HepG2 (cell line): ENCODE data around the gene ISOC2. TPM values are rescaled to one million over a fixed set of nuclear protein-coding genes. Genes with fewer than 3 reads are reported as not detected.

ENCODE experiments used
- ADNP ChIP-seq: sonication (generic); formaldehyde crosslinking; IDR thresholded peaks from 2 replicates; pipeline ENCODE4 v1.4.0; 2020; ENCODE audit warnings: missing genetic modification reagents
- ARNT ChIP-seq: fragments of 450-650 bp; IDR thresholded peaks from 2 replicates; pipeline ENCODE4 v1.6.1; 2017
- ARNT2 ChIP-seq: sonication (generic); formaldehyde crosslinking; IDR thresholded peaks from 2 replicates; pipeline ENCODE4 v1.8.0; 2022; ENCODE audit warnings: mild to moderate bottlenecking, low read depth, missing genetic modification reagents, moderate library complexity
- HIVEP1 ChIP-seq: sonication (generic); formaldehyde crosslinking; IDR thresholded peaks from 2 replicates; pipeline ENCODE4 v1.4.0; 2020; ENCODE audit warnings: mild to moderate bottlenecking, missing genetic modification reagents
- HMG20A ChIP-seq: IDR thresholded peaks from 2 replicates; pipeline ENCODE4 v1.6.1; 2016; ENCODE audit warnings: borderline replicate concordance
- JUND ChIP-seq: sonication (generic); formaldehyde crosslinking; IDR thresholded peaks from 2 replicates; pipeline ENCODE4 v1.8.0; 2022; ENCODE audit warnings: mild to moderate bottlenecking, missing genetic modification reagents
- KAT8 ChIP-seq: IDR thresholded peaks from 2 replicates; pipeline ENCODE4 v1.6.1; 2016; ENCODE audit warnings: missing genetic modification reagents, missing compliant biosample characterization
- KDM4B ChIP-seq: sonication (generic); formaldehyde crosslinking; IDR thresholded peaks from 2 replicates; pipeline ENCODE4 v1.4.0; 2020; ENCODE audit warnings: missing genetic modification reagents
- NFE2L2 ChIP-seq: fragments of 150-350 bp; IDR thresholded peaks from 2 replicates; pipeline ENCODE4 v1.6.1; 2014; ENCODE audit warnings: low read length
- PTBP1 ChIP-seq: fragments of 200-400 bp; formaldehyde crosslinking; IDR thresholded peaks from 2 replicates; pipeline ENCODE4 v1.6.1; 2018; ENCODE audit warnings: low read length, low read depth; ENCODE audit not compliant: poor library complexity, severe bottlenecking
- SKI ChIP-seq: fragments of 450-650 bp; IDR thresholded peaks from one replicate; pipeline ENCODE4 v1.6.1; 2018; ENCODE audit warnings: mild to moderate bottlenecking; ENCODE audit not compliant: partially characterized antibody
- SNAPC2 ChIP-seq: sonication (generic); formaldehyde crosslinking; IDR thresholded peaks from 2 replicates; pipeline ENCODE4 v1.8.1; 2022; ENCODE audit warnings: mild to moderate bottlenecking, missing genetic modification reagents
- THAP11 ChIP-seq: IDR thresholded peaks from 2 replicates; pipeline ENCODE4 v1.6.1; 2016; ENCODE audit warnings: missing biosample characterization, missing genetic modification reagents
- ZBTB8A ChIP-seq: sonication (generic); formaldehyde crosslinking; IDR thresholded peaks from 2 replicates; pipeline ENCODE4 v1.4.0; 2020; ENCODE audit warnings: mild to moderate bottlenecking, low read depth, missing genetic modification reagents, borderline replicate concordance
- ZEB1 ChIP-seq: IDR thresholded peaks from 2 replicates; pipeline ENCODE4 v1.6.1; 2012; ENCODE audit warnings: mild to moderate bottlenecking, low read depth, inconsistent platforms; ENCODE audit not compliant: insufficient replicate concordance
- ZNF30 ChIP-seq: sonication (generic); formaldehyde crosslinking; IDR thresholded peaks from 2 replicates; pipeline ENCODE4 v1.5.0; 2020; ENCODE audit warnings: mild to moderate bottlenecking, missing genetic modification reagents
- ZNF317 ChIP-seq: sonication (generic); formaldehyde crosslinking; IDR thresholded peaks from 2 replicates; pipeline ENCODE4 v1.5.0; 2020; ENCODE audit warnings: mild to moderate bottlenecking, missing genetic modification reagents
- ZNF605 ChIP-seq: sonication (generic); formaldehyde crosslinking; IDR thresholded peaks from 2 replicates; pipeline ENCODE4 v1.8.0; 2022; ENCODE audit warnings: mild to moderate bottlenecking, missing genetic modification reagents
- ZNF761 ChIP-seq: sonication (generic); formaldehyde crosslinking; conservative IDR thresholded peaks from 2 replicates; pipeline ENCODE4 v1.4.0; 2020; ENCODE audit warnings: mild to moderate bottlenecking, missing genetic modification reagents
- polyA plus RNA-seq, 8 experiments: library from polyadenylated mRNA; depleted of rRNA in 3 of 8; stranded (reverse) in 7 of 8; unstranded in 1 of 8; fragments of >200 nt; fragmentation: Illumina TruSeq in 4 of 8; extraction: Trizol in 4 of 8; gene quantifications; 2 replicates each; pipeline versions ENCODE4 v1.2.1 to v1.2.3, GENCODE V29; 2011 to 2016; ENCODE audit warnings: low read depth in 4 of 8, missing spikeins in 1 of 8, mixed read lengths in 1 of 8; ENCODE audit not compliant: insufficient read depth in 1 of 8
- total RNA-seq, 5 experiments: library from RNA; depleted of rRNA; stranded (reverse); fragments of >200 nt; fragmentation: Illumina TruSeq; extraction: Trizol; gene quantifications; 2 replicates each; pipeline ENCODE4 v1.2.3, GENCODE V29; 2016; ENCODE audit warnings: low read depth in 1 of 5
- TF ChIP-seq, protein P1 (sequence below): IDR thresholded peaks from 2 replicates; pipeline ENCODE4 v1.6.1; 2012; ENCODE audit warnings: low read depth, low read length, improper control_type of control experiment
- TF ChIP-seq, protein P2 (sequence below): sonication (generic); formaldehyde crosslinking; IDR thresholded peaks from 2 replicates; pipeline ENCODE4 v1.4.0; 2020; ENCODE audit warnings: low read depth, missing genetic modification reagents
- TF ChIP-seq, protein P3 (sequence below): sonication (generic); formaldehyde crosslinking; IDR thresholded peaks from 2 replicates; pipeline ENCODE4 v1.4.0; 2020; ENCODE audit warnings: mild to moderate bottlenecking, missing genetic modification reagents
- TF ChIP-seq, protein P4 (sequence below): sonication (generic); formaldehyde crosslinking; IDR thresholded peaks from 2 replicates; pipeline ENCODE4 v1.4.0; 2020; ENCODE audit warnings: missing genetic modification reagents

ISOC2 gene
- total and polyA plus RNA-seq, 2 of the 13 experiments (the other 11 are each of a cell fraction or from before 2014, with no cell fraction given): 76.8 to 105 TPM

DNA sequence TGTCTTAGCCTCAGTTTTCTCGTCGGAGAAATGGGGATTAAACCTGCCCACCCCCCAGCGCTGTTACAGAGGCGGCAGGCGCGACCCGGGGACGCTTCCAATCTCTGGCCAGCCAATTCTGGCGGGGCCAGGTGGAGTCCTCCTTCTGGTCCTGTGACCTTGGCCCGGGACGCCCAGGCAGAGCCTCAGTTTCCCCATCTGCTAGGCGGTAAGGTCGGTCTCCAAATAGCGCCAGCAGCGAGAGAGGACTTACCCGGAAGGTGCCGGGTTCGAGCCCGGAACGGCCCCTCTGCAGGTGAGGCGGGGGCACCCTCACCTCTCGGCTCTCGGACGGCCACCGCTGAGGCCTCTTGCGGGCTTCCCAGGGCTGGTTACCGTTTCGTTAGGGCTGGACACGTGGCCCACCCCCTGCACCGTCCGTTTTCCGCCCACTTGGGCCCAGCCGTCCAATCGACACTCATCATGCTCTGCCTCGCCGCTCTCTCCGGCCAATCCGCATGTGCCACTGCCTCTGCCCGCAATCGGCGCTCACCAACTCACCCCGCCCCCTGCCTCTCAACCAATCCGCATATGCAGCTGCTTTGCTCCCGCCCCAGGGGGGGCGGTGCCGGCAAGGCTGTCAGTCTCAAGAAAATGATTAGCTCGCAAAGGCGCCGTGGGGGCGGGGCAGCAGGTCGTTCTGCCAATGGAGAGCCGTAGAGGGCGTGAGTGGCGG, at the start of gene ISOC2 (continued):
- TF ChIP-seq KDM4B (CRISPR knock-in tag) (peak; percentile 56; the same call in 1 of the 2 replicates), SNAPC2 (CRISPR knock-in tag) (no peak; the same call in 1 of the 2 replicates), ZNF30 (CRISPR knock-in tag) (no peak), ADNP (CRISPR knock-in tag) (peak; percentile 99), ARNT (no peak), HMG20A (no peak), ZEB1 (peak; percentile 61), THAP11 (CRISPR knock-in tag) (peak; percentile 67), ARNT2 (peak; percentile 81), JUND (CRISPR knock-in tag) (no peak), HIVEP1 (CRISPR knock-in tag) (peak; percentile 30; the same call in 1 of the 2 replicates), ZNF761 (CRISPR knock-in tag) (no peak), PTBP1 (peak; percentile 81), KAT8 (CRISPR knock-in tag) (peak; percentile 54), ZBTB8A (CRISPR knock-in tag) (no peak), ZNF317 (peak; percentile 41; the same call in 1 of the 2 replicates), ZNF605 (CRISPR knock-in tag) (peak; percentile 89), SKI (peak; percentile 7), NFE2L2 (no peak)
- TF ChIP-seq, protein P1, sequence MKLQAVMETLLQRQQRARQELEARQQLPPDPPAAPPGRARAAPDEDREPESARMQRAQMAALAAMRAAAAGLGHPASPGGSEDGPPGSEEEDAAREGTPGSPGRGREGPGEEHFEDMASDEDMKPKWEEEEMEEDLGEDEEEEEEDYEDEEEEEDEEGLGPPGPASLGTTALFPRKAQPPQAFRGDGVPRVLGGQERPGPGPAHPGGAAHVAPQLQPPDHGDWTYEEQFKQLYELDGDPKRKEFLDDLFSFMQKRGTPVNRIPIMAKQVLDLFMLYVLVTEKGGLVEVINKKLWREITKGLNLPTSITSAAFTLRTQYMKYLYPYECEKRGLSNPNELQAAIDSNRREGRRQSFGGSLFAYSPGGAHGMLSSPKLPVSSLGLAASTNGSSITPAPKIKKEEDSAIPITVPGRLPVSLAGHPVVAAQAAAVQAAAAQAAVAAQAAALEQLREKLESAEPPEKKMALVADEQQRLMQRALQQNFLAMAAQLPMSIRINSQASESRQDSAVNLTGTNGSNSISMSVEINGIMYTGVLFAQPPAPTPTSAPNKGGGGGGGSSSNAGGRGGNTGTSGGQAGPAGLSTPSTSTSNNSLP: no peak
- TF ChIP-seq, protein P2, sequence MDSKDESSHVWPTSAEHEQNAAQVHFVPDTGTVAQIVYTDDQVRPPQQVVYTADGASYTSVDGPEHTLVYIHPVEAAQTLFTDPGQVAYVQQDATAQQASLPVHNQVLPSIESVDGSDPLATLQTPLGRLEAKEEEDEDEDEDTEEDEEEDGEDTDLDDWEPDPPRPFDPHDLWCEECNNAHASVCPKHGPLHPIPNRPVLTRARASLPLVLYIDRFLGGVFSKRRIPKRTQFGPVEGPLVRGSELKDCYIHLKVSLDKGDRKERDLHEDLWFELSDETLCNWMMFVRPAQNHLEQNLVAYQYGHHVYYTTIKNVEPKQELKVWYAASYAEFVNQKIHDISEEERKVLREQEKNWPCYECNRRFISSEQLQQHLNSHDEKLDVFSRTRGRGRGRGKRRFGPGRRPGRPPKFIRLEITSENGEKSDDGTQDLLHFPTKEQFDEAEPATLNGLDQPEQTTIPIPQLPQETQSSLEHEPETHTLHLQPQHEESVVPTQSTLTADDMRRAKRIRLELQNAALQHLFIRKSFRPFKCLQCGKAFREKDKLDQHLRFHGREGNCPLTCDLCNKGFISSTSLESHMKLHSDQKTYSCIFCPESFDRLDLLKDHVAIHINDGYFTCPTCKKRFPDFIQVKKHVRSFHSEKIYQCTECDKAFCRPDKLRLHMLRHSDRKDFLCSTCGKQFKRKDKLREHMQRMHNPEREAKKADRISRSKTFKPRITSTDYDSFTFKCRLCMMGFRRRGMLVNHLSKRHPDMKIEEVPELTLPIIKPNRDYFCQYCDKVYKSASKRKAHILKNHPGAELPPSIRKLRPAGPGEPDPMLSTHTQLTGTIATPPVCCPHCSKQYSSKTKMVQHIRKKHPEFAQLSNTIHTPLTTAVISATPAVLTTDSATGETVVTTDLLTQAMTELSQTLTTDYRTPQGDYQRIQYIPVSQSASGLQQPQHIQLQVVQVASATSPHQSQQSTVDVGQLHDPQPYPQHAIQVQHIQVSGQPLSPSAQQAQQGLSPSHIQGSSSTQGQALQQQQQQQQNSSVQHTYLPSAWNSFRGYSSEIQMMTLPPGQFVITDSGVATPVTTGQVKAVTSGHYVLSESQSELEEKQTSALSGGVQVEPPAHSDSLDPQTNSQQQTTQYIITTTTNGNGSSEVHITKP (CRISPR knock-in tag): no peak
- TF ChIP-seq, protein P3, sequence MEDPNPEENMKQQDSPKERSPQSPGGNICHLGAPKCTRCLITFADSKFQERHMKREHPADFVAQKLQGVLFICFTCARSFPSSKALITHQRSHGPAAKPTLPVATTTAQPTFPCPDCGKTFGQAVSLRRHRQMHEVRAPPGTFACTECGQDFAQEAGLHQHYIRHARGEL (CRISPR knock-in tag): no peak
- TF ChIP-seq, protein P4, sequence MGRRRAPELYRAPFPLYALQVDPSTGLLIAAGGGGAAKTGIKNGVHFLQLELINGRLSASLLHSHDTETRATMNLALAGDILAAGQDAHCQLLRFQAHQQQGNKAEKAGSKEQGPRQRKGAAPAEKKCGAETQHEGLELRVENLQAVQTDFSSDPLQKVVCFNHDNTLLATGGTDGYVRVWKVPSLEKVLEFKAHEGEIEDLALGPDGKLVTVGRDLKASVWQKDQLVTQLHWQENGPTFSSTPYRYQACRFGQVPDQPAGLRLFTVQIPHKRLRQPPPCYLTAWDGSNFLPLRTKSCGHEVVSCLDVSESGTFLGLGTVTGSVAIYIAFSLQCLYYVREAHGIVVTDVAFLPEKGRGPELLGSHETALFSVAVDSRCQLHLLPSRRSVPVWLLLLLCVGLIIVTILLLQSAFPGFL (CRISPR knock-in tag): no peak
